ENCODE results near the gene GPR55. TPM values are rescaled to one million over a fixed set of nuclear protein-coding genes. Genes with fewer than 3 reads are reported as not detected.

GPR55 gene
- total RNA-seq, 1 experiment from 2014 or later: not detected

GRCh38 chr2:230881840-230882239 lies 43.2 kb downstream of the GPR55 start:
- no peak for DNase-seq (ENCODE audit: low spot score)

- DNase-seq (ENCODE audit: low spot score): no peak
These were observed 45.2 kb downstream of the GPR55 start for GRCh38 chr2:230879891-230880290.

- no peak for DNase-seq (ENCODE audit: low spot score)
These were observed 45.7 kb downstream of the GPR55 start for GRCh38 chr2:230879271-230879882.

GRCh38 chr2:230878599-230879188 lies 46.3 kb downstream of the GPR55 start:
- no peak for DNase-seq (ENCODE audit: low spot score)

- DNase-seq (ENCODE audit: low spot score): no peak
These were observed 47.1 kb downstream of the GPR55 start for GRCh38 chr2:230877759-230878598.

GRCh38 chr2:230877116-230877758 lies 47.8 kb downstream of the GPR55 start:
- DNase-seq (ENCODE audit: low spot score): no peak

GRCh38 chr2:230875347-230876315 lies 49.4 kb downstream of the GPR55 start:
- no peak for DNase-seq (ENCODE audit: low spot score)

- DNase-seq (ENCODE audit: low spot score): no peak
These were observed 50.2 kb downstream of the GPR55 start for GRCh38 chr2:230874876-230875275.

- no peak for DNase-seq (ENCODE audit: low spot score)
These were observed 50.6 kb downstream of the GPR55 start for GRCh38 chr2:230874456-230874855.

- no peak for DNase-seq (ENCODE audit: low spot score)
These were observed 51.2 kb downstream of the GPR55 start for GRCh38 chr2:230873661-230874401.

- no peak for DNase-seq (ENCODE audit: low spot score)
These were observed 51.9 kb downstream of the GPR55 start for GRCh38 chr2:230872968-230873660.

GRCh38 chr2:230872151-230872967 lies 52.7 kb downstream of the GPR55 start:
- no peak for DNase-seq (ENCODE audit: low spot score)

GRCh38 chr2:230871361-230872150 lies 53.5 kb downstream of the GPR55 start:
- DNase-seq (ENCODE audit: low spot score): no peak

GRCh38 chr2:230870544-230871360 lies 54.3 kb downstream of the GPR55 start:
- DNase-seq (ENCODE audit: low spot score): no peak

- DNase-seq (ENCODE audit: low spot score): no peak
These were observed 55.0 kb downstream of the GPR55 start for GRCh38 chr2:230869914-230870543.

Data from HT-29 (cell line).